CD4-positive, alpha-beta T cell (primary cell): ENCODE data around the gene AUTS2. TPM values are rescaled to one million over a fixed set of nuclear protein-coding genes. Genes with fewer than 3 reads are reported as not detected.

Experiments used
- ATAC-seq: fragments of 200-7000 bp; cut with Tn5 transposase; one replicate; pipeline ENCODE4 v1.10.0; 2022; ENCODE audit warnings: mild to moderate bottlenecking; ENCODE audit not compliant: poor library complexity
- CTCF ChIA-PET: fragments of 350-600 bp; sonication (Branson Sonifier 250); formaldehyde crosslinking; loops from one replicate; lab custom pipeline; 2021; ENCODE audit warnings: antibody characterized with exemption, inconsistent platforms; lab: Charles Lee
- POLR2A ChIA-PET: fragments of 350-600 bp; sonication (Branson Sonifier 250); formaldehyde crosslinking; loops from one replicate; lab custom pipeline; 2021; ENCODE audit warnings: antibody characterized with exemption, inconsistent platforms; lab: Charles Lee
- DNase-seq, 14 experiments: peaks; one replicate each; pipeline ENCODE4 v3.0.0-alpha.2; 2013 to 2020; ENCODE audit warnings: mixed read lengths in 2 of 14
- H3K27ac ChIP-seq, 2 donors: one replicate each; pipeline versions ENCODE4 v1.5.1 to v1.7.0; 2013; ENCODE audit warnings: low read length in 2 of 2, low read depth in 1 of 2, mild to moderate bottlenecking in 1 of 2
- H3K27me3 ChIP-seq, 2 experiments: 1 replicate in 1 of 2; 2 replicates in 1 of 2; pipeline versions ENCODE4 v1.6.1 to v1.7.0; 2013; ENCODE audit warnings: low read length in 2 of 2, control low read depth in 1 of 2, mild to moderate bottlenecking in 1 of 2, moderate library complexity in 1 of 2; ENCODE audit not compliant: insufficient read depth in 2 of 2, control insufficient read depth in 1 of 2
- H3K36me3 ChIP-seq: one replicate; pipeline ENCODE4 v1.6.1; 2013; ENCODE audit warnings: low read length, control low read depth; ENCODE audit not compliant: insufficient read depth
- H3K4me1 ChIP-seq: one replicate; pipeline ENCODE4 v1.6.1; 2013; ENCODE audit warnings: low read length, control low read depth; ENCODE audit not compliant: insufficient read depth
- H3K4me3 ChIP-seq: one replicate; pipeline ENCODE4 v1.5.1; 2013; ENCODE audit warnings: mild to moderate bottlenecking, low read length, moderate library complexity
- H3K9me3 ChIP-seq, 2 experiments: 1 replicate in 1 of 2; 2 replicates in 1 of 2; pipeline versions ENCODE4 v1.6.1 to v1.7.0; 2013; ENCODE audit warnings: low read length in 2 of 2, mild to moderate bottlenecking in 2 of 2, control low read depth in 1 of 2, moderate library complexity in 1 of 2; ENCODE audit not compliant: control insufficient read depth in 1 of 2, insufficient read depth in 1 of 2
- H3K27ac Mint-ChIP-seq: one replicate; pipeline ENCODE4 v1.8.0; 2020; ENCODE audit warnings: mixed read lengths
- H3K27me3 Mint-ChIP-seq: one replicate; pipeline ENCODE4 v1.8.0; 2021; ENCODE audit warnings: mixed read lengths
- H3K36me3 Mint-ChIP-seq: one replicate; pipeline ENCODE4 v1.8.0; 2021; ENCODE audit warnings: low read depth, mixed read lengths
- H3K4me1 Mint-ChIP-seq: one replicate; pipeline ENCODE4 v1.8.0; 2021; ENCODE audit warnings: low read depth, mixed read lengths
- H3K4me3 Mint-ChIP-seq: one replicate; pipeline ENCODE4 v1.8.0; 2020; ENCODE audit warnings: mild to moderate bottlenecking, mixed read lengths
- H3K9me3 Mint-ChIP-seq: one replicate; pipeline ENCODE4 v1.8.0; 2020; ENCODE audit warnings: mixed read lengths
- CTCF ChIP-seq: fragments of 200-600 bp; IDR thresholded peaks from one replicate; pipeline ENCODE4 v1.8.0; 2022; ENCODE audit warnings: antibody characterized with exemption, mild to moderate bottlenecking
- intact Hi-C, 2 experiments: fragments of 100-400 bp; cut with DNase I in 1 of 2; cut with micrococcal nuclease in 1 of 2; formaldehyde crosslinking; loops; one replicate each; pipeline versions ENCODE4 v1.15.1 to v1.9.0; 2023 to 2025; cut with DNase I, micrococcal nuclease
- total RNA-seq, 174 experiments: library from RNA in 2 of 174; stranded (reverse) in 2 of 174; gene quantifications; one replicate each; pipeline ENCODE4 v1.2.3 and lab custom pipeline; 2021 to 2026

AUTS2 gene
- total RNA-seq, 2 experiments from 2014 or later = 43.6 to 47.6 TPM

GRCh38 chr7:70372768-70373515 lies 774.7 kb downstream of the AUTS2 start:
- H3K9me3 ChIP-seq = peaks cover 0 to 4% of the 10 kb centered on the region in 2 experiments
- Mint-ChIP-seq H3K9me3 (no peaks in the 10 kb centered on the region), H3K27me3 (no peaks in the 10 kb centered on the region), H3K27ac (no peak overlapping the region), H3K4me3 (no peak overlapping the region), H3K4me1 (no peaks in the 10 kb centered on the region), H3K36me3 (no peaks in the 10 kb centered on the region)
- H3K36me3 ChIP-seq = no peaks in the 10 kb centered on the region
- H3K27ac ChIP-seq = no peak overlapping the region
- no peaks in the 10 kb centered on the region for H3K4me1 ChIP-seq
- H3K4me3 ChIP-seq = no peak overlapping the region
- no peak for TF ChIP-seq CTCF
- ChIA-PET POLR2A (no interaction called here), CTCF (interaction anchor here (0.5 to 0.7 kb wide), 2 partner anchors 1094 to 1376 kb away, joined by 3 read pairs; no protein-coding TSS in a partner anchor)
- no peak for ATAC-seq
- no peaks in the 10 kb centered on the region for H3K27me3 ChIP-seq
- no peak for DNase-seq
- intact Hi-C loops = no loop called here

- Mint-ChIP-seq H3K4me3 (no peak overlapping the region), H3K27me3 (no peaks in the 10 kb centered on the region), H3K27ac (no peak overlapping the region), H3K9me3 (no peaks in the 10 kb centered on the region), H3K4me1 (no peaks in the 10 kb centered on the region), H3K36me3 (no peaks in the 10 kb centered on the region)
- no peaks in the 10 kb centered on the region for H3K4me1 ChIP-seq
- ChIA-PET CTCF (no interaction called here), POLR2A (no interaction called here)
- DNase-seq = no peak
- H3K4me3 ChIP-seq = no peak overlapping the region
- intact Hi-C loops = no loop called here
- TF ChIP-seq CTCF = no peak
- ATAC-seq = no peak
- H3K27ac ChIP-seq = no peak overlapping the region
- no peaks in the 10 kb centered on the region for H3K27me3 ChIP-seq
- no peaks in the 10 kb centered on the region for H3K36me3 ChIP-seq
- peaks cover 0 to 5% of the 10 kb centered on the region in 2 experiments for H3K9me3 ChIP-seq
Observed at GRCh38 chr7:70374772-70375533, 776.7 kb downstream of the AUTS2 start.

DNA sequence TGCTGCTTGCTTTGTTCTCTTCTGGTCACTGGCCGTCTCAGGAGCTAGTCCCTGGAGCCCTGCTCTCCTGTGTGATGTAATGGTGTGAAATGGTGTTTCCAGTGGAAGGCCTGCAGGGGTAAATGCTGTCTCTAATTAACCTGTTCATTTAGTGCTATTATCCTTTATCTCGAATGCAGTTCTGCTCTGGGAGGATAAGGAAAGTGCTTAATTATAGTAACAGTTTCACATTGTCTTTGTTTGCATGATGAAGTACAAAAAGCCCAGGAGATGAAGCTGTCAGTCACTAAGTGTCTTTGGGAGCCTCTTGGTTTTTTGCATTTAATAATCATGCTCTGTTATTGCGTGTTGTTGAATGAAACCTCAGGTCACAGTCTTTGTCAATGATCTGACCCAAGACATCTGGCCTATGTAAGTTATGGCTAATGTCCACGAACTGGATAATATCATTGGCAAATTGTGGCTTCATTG lies 778.3 kb downstream of the AUTS2 start:
- Histone ChIP-seq H3K9me3 (peaks cover 0 to 8% of the 10 kb centered on the region in 2 experiments), H3K4me3 (no peak overlapping the region), H3K36me3 (no peaks in the 10 kb centered on the region), H3K27ac (no peak overlapping the region), H3K4me1 (no peaks in the 10 kb centered on the region), H3K27me3 (no peaks in the 10 kb centered on the region)
- H3K4me1 Mint-ChIP-seq = no peaks in the 10 kb centered on the region
- TF ChIP-seq CTCF = no peak
- H3K4me3 Mint-ChIP-seq = no peak overlapping the region
- intact Hi-C loops = no loop called here
- ATAC-seq = no peak
- no peaks in the 10 kb centered on the region for H3K27me3 Mint-ChIP-seq
- POLR2A ChIA-PET = no interaction called here
- CTCF ChIA-PET = no interaction called here
- H3K9me3 Mint-ChIP-seq = no peaks in the 10 kb centered on the region
- H3K36me3 Mint-ChIP-seq = no peaks in the 10 kb centered on the region
- no peak overlapping the region for H3K27ac Mint-ChIP-seq
- no peak for DNase-seq
